ENCODE data around the gene SNRPD3. TPM values are rescaled to one million over a fixed set of nuclear protein-coding genes. Genes with fewer than 3 reads are reported as not detected.
A peak's percentile ranks its signal among the peaks of the same experiment; 100 is the strongest.
"Not testable (repeated sequence)": the region's sequence is repeated elsewhere in the genome, so short reads cannot be mapped to it uniquely, and the experiment has no call there.

Gene SNRPD3
- polyA plus RNA-seq, 3 donors from 2014 or later: 56.6 to 116 (median 113) TPM

- Mint-ChIP-seq H3K4me3 (no peak overlapping the region), H3K27me3 (ENCODE audit: low read depth in 3 of 3) (peaks cover 0 to 1% (median 0%) of the 10 kb centered on the region in 3 donors), H3K9me3 (no peaks in the 10 kb centered on the region), H3K36me3 (peaks cover 4 to 28% (median 16%) of the 10 kb centered on the region in 3 donors), H3K4me1 (no peaks in the 10 kb centered on the region), H3K27ac (no peak overlapping the region)
- DNase-seq: no peak
These were observed 13.2 kb upstream of the SNRPD3 start for GRCh38 chr22:24542641-24543040.

GRCh38 chr22:24543185-24543601 lies 12.6 kb upstream of the SNRPD3 start:
- H3K27me3 Mint-ChIP-seq (ENCODE audit: low read depth in 3 of 3): peaks cover 0 to 1% (median 0%) of the 10 kb centered on the region in 3 donors
- H3K4me1 Mint-ChIP-seq: no peaks in the 10 kb centered on the region
- H3K9me3 Mint-ChIP-seq: no peaks in the 10 kb centered on the region
- no peak overlapping the region for H3K27ac Mint-ChIP-seq
- DNase-seq: no peak
- H3K36me3 Mint-ChIP-seq: peaks cover 7 to 30% (median 16%) of the 10 kb centered on the region in 3 donors
- H3K4me3 Mint-ChIP-seq: no peak overlapping the region

GRCh38 chr22:24543679-24544243 lies 12.0 kb upstream of the SNRPD3 start:
- no peaks in the 10 kb centered on the region for H3K4me1 Mint-ChIP-seq
- peaks cover 8 to 35% (median 16%) of the 10 kb centered on the region in 3 donors for H3K36me3 Mint-ChIP-seq
- no peak overlapping the region for H3K27ac Mint-ChIP-seq
- no peaks in the 10 kb centered on the region for H3K9me3 Mint-ChIP-seq
- DNase-seq: no peak
- peaks cover 0 to 1% (median 0%) of the 10 kb centered on the region in 3 donors for H3K27me3 Mint-ChIP-seq (ENCODE audit: low read depth in 3 of 3)
- H3K4me3 Mint-ChIP-seq: no peak overlapping the region

- no peak for DNase-seq
- Mint-ChIP-seq H3K4me3 (no peak overlapping the region), H3K36me3 (peaks cover 4 to 15% (median 4%) of the 10 kb centered on the region in 3 donors), H3K9me3 (no peaks in the 10 kb centered on the region), H3K4me1 (peaks cover 15 to 26% of the 10 kb centered on the region in 2 donors), H3K27me3 (ENCODE audit: low read depth in 3 of 3) (peaks cover 0 to 3% (median 2%) of the 10 kb centered on the region in 3 donors), H3K27ac (no peak overlapping the region)
These were observed 7.0 kb upstream of the SNRPD3 start for GRCh38 chr22:24548812-24549211.

- DNase-seq: no peak
- Mint-ChIP-seq H3K27me3 (ENCODE audit: low read depth in 3 of 3) (peaks cover 0 to 5% (median 4%) of the 10 kb centered on the region in 3 donors), H3K9me3 (no peaks in the 10 kb centered on the region), H3K4me1 (peaks cover 23 to 34% of the 10 kb centered on the region in 2 donors), H3K27ac (peak overlapping the region in 1 of 6 donors; percentile 23), H3K36me3 (peaks cover 4 to 15% (median 4%) of the 10 kb centered on the region in 3 donors), H3K4me3 (no peak overlapping the region)
These were observed 5.5 kb upstream of the SNRPD3 start for GRCh38 chr22:24550028-24550901.

- peaks cover 26 to 39% of the 10 kb centered on the region in 2 donors for H3K4me1 Mint-ChIP-seq
- peaks cover 4 to 10% (median 6%) of the 10 kb centered on the region in 3 donors for H3K27me3 Mint-ChIP-seq (ENCODE audit: low read depth in 3 of 3)
- H3K36me3 Mint-ChIP-seq: peaks cover 4 to 15% (median 4%) of the 10 kb centered on the region in 3 donors
- H3K27ac Mint-ChIP-seq: peak overlapping the region in 1 of 6 donors; percentile 23
- no peaks in the 10 kb centered on the region for H3K9me3 Mint-ChIP-seq
- no peak for DNase-seq
- H3K4me3 Mint-ChIP-seq: no peak overlapping the region
These were observed 4.8 kb upstream of the SNRPD3 start for GRCh38 chr22:24550902-24551435.

GRCh38 chr22:24552503-24553286 lies 3.1 kb upstream of the SNRPD3 start:
- Mint-ChIP-seq H3K4me3 (peak overlapping the region in 4 of 5 donors; percentile 15 to 97 (median 66)), H3K27ac (peak overlapping the region in 2 of 6 donors; percentile 76 to 80), H3K36me3 (peaks cover 0 to 11% (median 4%) of the 10 kb centered on the region in 3 donors), H3K4me1 (peaks cover 44 to 56% of the 10 kb centered on the region in 2 donors), H3K27me3 (ENCODE audit: low read depth in 3 of 3) (peaks cover 4 to 11% (median 6%) of the 10 kb centered on the region in 3 donors)
- not testable (repeated sequence) for H3K9me3 Mint-ChIP-seq, DNase-seq

- H3K27ac Mint-ChIP-seq: peak overlapping the region; percentile 92 to 96 (median 95)
These were observed 2.0 kb upstream of the SNRPD3 start for GRCh38 chr22:24553597-24554312.

GRCh38 chr22:24554313-24555164 lies 1.3 kb upstream of the SNRPD3 start, which contains the start of gene GUCD1:
Gene GUCD1, minus strand, starts transcription at chr22:24555138. Its CDS starts 147 bp downstream, at chr22:24554991.
- H3K27ac Mint-ChIP-seq: peak within 1 kb of the TSS; percentile 95 to 99 (median 97)
- peaks cover 0 to 22% (median 0%) of the 10 kb centered on the region in 3 donors for H3K36me3 Mint-ChIP-seq
- H3K4me3 Mint-ChIP-seq: peak within 1 kb of the TSS; percentile 94 to 98 (median 97)
- peaks cover 4 to 11% (median 6%) of the 10 kb centered on the region in 3 donors for H3K27me3 Mint-ChIP-seq (ENCODE audit: low read depth in 3 of 3)
- H3K9me3 Mint-ChIP-seq: no peaks in the 10 kb centered on the region
- peak in 2 of 3 donors; percentile 24 to 29 for DNase-seq
- H3K4me1 Mint-ChIP-seq: peaks cover 58 to 74% of the 10 kb centered on the region in 2 donors

More at GRCh38 chr22:24553597-24554312, 2.0 kb upstream of the SNRPD3 start:
- no peaks in the 10 kb centered on the region for H3K9me3 Mint-ChIP-seq
- peaks cover 0 to 14% (median 0%) of the 10 kb centered on the region in 3 donors for H3K36me3 Mint-ChIP-seq
- peaks cover 4 to 11% (median 6%) of the 10 kb centered on the region in 3 donors for H3K27me3 Mint-ChIP-seq (ENCODE audit: low read depth in 3 of 3)
- peaks cover 54 to 67% of the 10 kb centered on the region in 2 donors for H3K4me1 Mint-ChIP-seq
- peak overlapping the region; percentile 92 to 98 (median 94) for H3K4me3 Mint-ChIP-seq
- DNase-seq: no peak

- Mint-ChIP-seq H3K4me3 (no peak overlapping the region), H3K36me3 (peaks cover 0 to 24% (median 0%) of the 10 kb centered on the region in 3 donors), H3K9me3 (no peaks in the 10 kb centered on the region), H3K27me3 (ENCODE audit: low read depth in 3 of 3) (peaks cover 4 to 9% (median 4%) of the 10 kb centered on the region in 3 donors), H3K4me1 (peaks cover 51 to 76% of the 10 kb centered on the region in 2 donors), H3K27ac (peak overlapping the region in 1 of 6 donors; percentile 7)
- no peak for DNase-seq
These were observed 3.7 kb downstream of the SNRPD3 start for GRCh38 chr22:24559471-24559870.

- H3K9me3 Mint-ChIP-seq: no peaks in the 10 kb centered on the region
- H3K4me3 Mint-ChIP-seq: no peak overlapping the region
- H3K27ac Mint-ChIP-seq: no peak overlapping the region
- no peak for DNase-seq
- H3K27me3 Mint-ChIP-seq (ENCODE audit: low read depth in 3 of 3): no peaks in the 10 kb centered on the region
- H3K4me1 Mint-ChIP-seq: peaks cover 38 to 70% of the 10 kb centered on the region in 2 donors
- H3K36me3 Mint-ChIP-seq: peaks cover 0 to 15% (median 4%) of the 10 kb centered on the region in 3 donors
These were observed 7.4 kb downstream of the SNRPD3 start for GRCh38 chr22:24563246-24563645.

Measured in immature natural killer cell (primary cell).